ENCODE data around the gene MAP6.

DNA sequence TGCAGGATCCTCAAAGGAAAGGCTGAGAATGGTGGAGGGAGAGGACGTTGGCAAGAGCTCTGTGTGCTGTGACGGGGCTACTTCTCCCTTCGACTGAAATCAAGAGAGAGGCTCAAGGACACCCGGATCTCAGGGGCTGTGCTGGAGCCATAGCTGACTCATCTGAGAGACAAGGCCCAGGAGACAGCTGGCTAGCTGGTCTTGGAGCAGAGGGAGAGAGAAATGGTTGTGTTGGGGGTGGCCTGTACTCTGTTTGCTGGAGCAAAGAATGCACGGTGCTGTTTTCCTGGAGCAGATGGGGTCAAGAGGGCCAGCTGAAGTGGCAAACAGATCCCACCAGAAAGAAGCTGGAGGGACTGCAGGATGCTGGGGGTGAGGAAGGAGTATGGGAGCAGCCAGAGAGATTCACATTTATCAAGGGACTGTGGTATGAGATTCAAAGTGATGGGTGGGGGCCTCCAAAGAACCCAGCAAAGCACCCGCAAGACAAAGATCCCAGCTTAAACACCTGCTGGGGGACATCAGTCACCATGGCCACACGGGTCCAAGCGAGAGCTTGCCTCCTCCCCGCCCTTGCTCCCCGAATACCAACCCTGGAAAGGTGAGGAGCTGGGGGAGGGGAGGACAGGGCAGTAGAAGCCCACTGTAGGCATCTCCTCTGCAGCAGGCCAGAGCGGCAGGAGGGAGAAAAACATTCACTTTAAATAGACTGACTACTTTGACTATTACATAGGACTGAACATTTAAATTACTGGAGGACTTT is 40.8 kb downstream of the MAP6 start:
- TF ChIP-seq, protein P1, sequence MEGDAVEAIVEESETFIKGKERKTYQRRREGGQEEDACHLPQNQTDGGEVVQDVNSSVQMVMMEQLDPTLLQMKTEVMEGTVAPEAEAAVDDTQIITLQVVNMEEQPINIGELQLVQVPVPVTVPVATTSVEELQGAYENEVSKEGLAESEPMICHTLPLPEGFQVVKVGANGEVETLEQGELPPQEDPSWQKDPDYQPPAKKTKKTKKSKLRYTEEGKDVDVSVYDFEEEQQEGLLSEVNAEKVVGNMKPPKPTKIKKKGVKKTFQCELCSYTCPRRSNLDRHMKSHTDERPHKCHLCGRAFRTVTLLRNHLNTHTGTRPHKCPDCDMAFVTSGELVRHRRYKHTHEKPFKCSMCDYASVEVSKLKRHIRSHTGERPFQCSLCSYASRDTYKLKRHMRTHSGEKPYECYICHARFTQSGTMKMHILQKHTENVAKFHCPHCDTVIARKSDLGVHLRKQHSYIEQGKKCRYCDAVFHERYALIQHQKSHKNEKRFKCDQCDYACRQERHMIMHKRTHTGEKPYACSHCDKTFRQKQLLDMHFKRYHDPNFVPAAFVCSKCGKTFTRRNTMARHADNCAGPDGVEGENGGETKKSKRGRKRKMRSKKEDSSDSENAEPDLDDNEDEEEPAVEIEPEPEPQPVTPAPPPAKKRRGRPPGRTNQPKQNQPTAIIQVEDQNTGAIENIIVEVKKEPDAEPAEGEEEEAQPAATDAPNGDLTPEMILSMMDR (conservative IDR thresholded peaks at IDR 0.05; ENCODE audit: low read depth in 2 of 2), result no peak
- TF ChIP-seq EZH2 (IDR thresholded peaks at IDR 0.05; ENCODE audit: low read depth, unreplicated experiment) (no peak), JUNB (IDR thresholded peaks at IDR 0.05; ENCODE audit: unreplicated experiment) (no peak), EZH2phosphoT487 (IDR thresholded peaks at IDR 0.05; ENCODE audit: unreplicated experiment) (no peak), CREB1 (CRISPR knock-in tag; IDR thresholded peaks at IDR 0.05; ENCODE audit: low read depth) (no peak), POLR2AphosphoS5 (IDR thresholded peaks at IDR 0.05; ENCODE audit: low read depth) (no peak), ETS1 (IDR thresholded peaks at IDR 0.05) (no peak), NANOG (IDR thresholded peaks at IDR 0.05; ENCODE audit: borderline replicate concordance) (no peak), STAT1 (IDR thresholded peaks at IDR 0.05; ENCODE audit: unreplicated experiment) (no peak)
- TF ChIP-seq, protein P2, sequence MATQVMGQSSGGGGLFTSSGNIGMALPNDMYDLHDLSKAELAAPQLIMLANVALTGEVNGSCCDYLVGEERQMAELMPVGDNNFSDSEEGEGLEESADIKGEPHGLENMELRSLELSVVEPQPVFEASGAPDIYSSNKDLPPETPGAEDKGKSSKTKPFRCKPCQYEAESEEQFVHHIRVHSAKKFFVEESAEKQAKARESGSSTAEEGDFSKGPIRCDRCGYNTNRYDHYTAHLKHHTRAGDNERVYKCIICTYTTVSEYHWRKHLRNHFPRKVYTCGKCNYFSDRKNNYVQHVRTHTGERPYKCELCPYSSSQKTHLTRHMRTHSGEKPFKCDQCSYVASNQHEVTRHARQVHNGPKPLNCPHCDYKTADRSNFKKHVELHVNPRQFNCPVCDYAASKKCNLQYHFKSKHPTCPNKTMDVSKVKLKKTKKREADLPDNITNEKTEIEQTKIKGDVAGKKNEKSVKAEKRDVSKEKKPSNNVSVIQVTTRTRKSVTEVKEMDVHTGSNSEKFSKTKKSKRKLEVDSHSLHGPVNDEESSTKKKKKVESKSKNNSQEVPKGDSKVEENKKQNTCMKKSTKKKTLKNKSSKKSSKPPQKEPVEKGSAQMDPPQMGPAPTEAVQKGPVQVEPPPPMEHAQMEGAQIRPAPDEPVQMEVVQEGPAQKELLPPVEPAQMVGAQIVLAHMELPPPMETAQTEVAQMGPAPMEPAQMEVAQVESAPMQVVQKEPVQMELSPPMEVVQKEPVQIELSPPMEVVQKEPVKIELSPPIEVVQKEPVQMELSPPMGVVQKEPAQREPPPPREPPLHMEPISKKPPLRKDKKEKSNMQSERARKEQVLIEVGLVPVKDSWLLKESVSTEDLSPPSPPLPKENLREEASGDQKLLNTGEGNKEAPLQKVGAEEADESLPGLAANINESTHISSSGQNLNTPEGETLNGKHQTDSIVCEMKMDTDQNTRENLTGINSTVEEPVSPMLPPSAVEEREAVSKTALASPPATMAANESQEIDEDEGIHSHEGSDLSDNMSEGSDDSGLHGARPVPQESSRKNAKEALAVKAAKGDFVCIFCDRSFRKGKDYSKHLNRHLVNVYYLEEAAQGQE (IDR thresholded peaks at IDR 0.05; ENCODE audit: unreplicated experiment), result no peak
- TF ChIP-seq, protein P3, sequence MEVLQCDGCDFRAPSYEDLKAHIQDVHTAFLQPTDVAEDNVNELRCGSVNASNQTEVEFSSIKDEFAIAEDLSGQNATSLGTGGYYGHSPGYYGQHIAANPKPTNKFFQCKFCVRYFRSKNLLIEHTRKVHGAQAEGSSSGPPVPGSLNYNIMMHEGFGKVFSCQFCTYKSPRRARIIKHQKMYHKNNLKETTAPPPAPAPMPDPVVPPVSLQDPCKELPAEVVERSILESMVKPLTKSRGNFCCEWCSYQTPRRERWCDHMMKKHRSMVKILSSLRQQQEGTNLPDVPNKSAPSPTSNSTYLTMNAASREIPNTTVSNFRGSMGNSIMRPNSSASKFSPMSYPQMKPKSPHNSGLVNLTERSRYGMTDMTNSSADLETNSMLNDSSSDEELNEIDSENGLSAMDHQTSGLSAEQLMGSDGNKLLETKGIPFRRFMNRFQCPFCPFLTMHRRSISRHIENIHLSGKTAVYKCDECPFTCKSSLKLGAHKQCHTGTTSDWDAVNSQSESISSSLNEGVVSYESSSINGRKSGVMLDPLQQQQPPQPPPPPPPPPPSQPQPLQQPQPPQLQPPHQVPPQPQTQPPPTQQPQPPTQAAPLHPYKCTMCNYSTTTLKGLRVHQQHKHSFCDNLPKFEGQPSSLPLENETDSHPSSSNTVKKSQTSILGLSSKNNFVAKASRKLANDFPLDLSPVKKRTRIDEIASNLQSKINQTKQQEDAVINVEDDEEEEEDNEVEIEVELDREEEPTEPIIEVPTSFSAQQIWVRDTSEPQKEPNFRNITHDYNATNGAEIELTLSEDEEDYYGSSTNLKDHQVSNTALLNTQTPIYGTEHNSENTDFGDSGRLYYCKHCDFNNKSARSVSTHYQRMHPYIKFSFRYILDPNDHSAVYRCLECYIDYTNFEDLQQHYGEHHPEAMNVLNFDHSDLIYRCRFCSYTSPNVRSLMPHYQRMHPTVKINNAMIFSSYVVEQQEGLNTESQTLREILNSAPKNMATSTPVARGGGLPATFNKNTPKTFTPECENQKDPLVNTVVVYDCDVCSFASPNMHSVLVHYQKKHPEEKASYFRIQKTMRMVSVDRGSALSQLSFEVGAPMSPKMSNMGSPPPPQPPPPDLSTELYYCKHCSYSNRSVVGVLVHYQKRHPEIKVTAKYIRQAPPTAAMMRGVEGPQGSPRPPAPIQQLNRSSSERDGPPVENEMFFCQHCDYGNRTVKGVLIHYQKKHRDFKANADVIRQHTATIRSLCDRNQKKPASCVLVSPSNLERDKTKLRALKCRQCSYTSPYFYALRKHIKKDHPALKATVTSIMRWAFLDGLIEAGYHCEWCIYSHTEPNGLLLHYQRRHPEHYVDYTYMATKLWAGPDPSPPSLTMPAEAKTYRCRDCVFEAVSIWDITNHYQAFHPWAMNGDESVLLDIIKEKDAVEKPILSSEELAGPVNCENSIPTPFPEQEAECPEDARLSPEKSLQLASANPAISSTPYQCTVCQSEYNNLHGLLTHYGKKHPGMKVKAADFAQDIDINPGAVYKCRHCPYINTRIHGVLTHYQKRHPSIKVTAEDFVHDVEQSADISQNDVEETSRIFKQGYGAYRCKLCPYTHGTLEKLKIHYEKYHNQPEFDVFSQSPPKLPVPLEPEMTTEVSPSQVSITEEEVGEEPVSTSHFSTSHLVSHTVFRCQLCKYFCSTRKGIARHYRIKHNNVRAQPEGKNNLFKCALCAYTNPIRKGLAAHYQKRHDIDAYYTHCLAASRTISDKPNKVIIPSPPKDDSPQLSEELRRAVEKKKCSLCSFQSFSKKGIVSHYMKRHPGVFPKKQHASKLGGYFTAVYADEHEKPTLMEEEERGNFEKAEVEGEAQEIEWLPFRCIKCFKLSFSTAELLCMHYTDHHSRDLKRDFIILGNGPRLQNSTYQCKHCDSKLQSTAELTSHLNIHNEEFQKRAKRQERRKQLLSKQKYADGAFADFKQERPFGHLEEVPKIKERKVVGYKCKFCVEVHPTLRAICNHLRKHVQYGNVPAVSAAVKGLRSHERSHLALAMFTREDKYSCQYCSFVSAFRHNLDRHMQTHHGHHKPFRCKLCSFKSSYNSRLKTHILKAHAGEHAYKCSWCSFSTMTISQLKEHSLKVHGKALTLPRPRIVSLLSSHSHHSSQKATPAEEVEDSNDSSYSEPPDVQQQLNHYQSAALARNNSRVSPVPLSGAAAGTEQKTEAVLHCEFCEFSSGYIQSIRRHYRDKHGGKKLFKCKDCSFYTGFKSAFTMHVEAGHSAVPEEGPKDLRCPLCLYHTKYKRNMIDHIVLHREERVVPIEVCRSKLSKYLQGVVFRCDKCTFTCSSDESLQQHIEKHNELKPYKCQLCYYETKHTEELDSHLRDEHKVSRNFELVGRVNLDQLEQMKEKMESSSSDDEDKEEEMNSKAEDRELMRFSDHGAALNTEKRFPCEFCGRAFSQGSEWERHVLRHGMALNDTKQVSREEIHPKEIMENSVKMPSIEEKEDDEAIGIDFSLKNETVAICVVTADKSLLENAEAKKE (CRISPR knock-in tag; IDR thresholded peaks at IDR 0.05), result no peak
